Liver (tissue), 9 donors: ENCODE data around the gene LINGO3. TPM values are rescaled to one million over a fixed set of nuclear protein-coding genes. Genes with fewer than 3 reads are reported as not detected.

Experiments
- DNase-seq: peaks from one replicate; pipeline ENCODE4 v3.0.0-alpha.2; 2017; ENCODE audit warnings: low spot score
- H3K27ac ChIP-seq, 2 donors: one replicate each; pipeline ENCODE4 v1.7.0; 2013; ENCODE audit warnings: inconsistent platforms in 2 of 2, low read length in 2 of 2, control low read depth in 1 of 2, low read depth in 1 of 2, mild to moderate bottlenecking in 1 of 2
- H3K27me3 ChIP-seq, 4 donors: one replicate each; pipeline versions ENCODE4 v1.6.1 to v1.7.0; 2013; ENCODE audit warnings: low read length in 3 of 4, inconsistent platforms in 1 of 4, mild to moderate bottlenecking in 1 of 4, moderate library complexity in 1 of 4; ENCODE audit not compliant: control insufficient read depth in 4 of 4, insufficient read depth in 4 of 4
- H3K36me3 ChIP-seq, 4 donors: one replicate each; pipeline versions ENCODE4 v1.6.1 to v1.7.0; 2013; ENCODE audit warnings: low read length in 3 of 4, mild to moderate bottlenecking in 3 of 4, low read depth in 1 of 4, moderate library complexity in 1 of 4; ENCODE audit not compliant: control insufficient read depth in 4 of 4, insufficient read depth in 3 of 4
- H3K4me1 ChIP-seq, 4 donors: one replicate each; pipeline versions ENCODE4 v1.6.1 to v1.7.0; 2013; ENCODE audit warnings: low read length in 3 of 4, mild to moderate bottlenecking in 3 of 4, moderate library complexity in 1 of 4; ENCODE audit not compliant: control insufficient read depth in 4 of 4, insufficient read depth in 4 of 4
- H3K4me3 ChIP-seq, 3 donors: one replicate each; pipeline versions ENCODE4 v1.6.1 to v1.7.0; 2013; ENCODE audit warnings: low read length in 3 of 3, control low read depth in 1 of 3, low read depth in 1 of 3, mild to moderate bottlenecking in 1 of 3
- H3K9ac ChIP-seq, 2 donors: one replicate each; pipeline ENCODE4 v1.7.0; 2013; ENCODE audit warnings: low read length in 2 of 2, mild to moderate bottlenecking in 2 of 2, moderate library complexity in 2 of 2, control low read depth in 1 of 2, low read depth in 1 of 2
- H3K9me3 ChIP-seq, 4 donors: one replicate each; pipeline versions ENCODE4 v1.6.1 to v1.7.0; 2013; ENCODE audit warnings: low read length in 3 of 4; ENCODE audit not compliant: control insufficient read depth in 4 of 4
- EGR1 ChIP-seq, 2 donors: IDR thresholded peaks; 2 replicates each; pipeline ENCODE4 v1.6.1; 2016 to 2018; ENCODE audit warnings: antibody characterized with exemption in 2 of 2, low read depth in 2 of 2
- FOXA1 ChIP-seq: IDR thresholded peaks from 2 replicates; pipeline ENCODE4 v1.6.1; 2016; ENCODE audit warnings: antibody characterized with exemption
- FOXA2 ChIP-seq: IDR thresholded peaks from 2 replicates; pipeline ENCODE4 v1.6.1; 2016; ENCODE audit warnings: antibody characterized with exemption
- GABPA ChIP-seq, 2 donors: IDR thresholded peaks in 1 of 2; conservative IDR thresholded peaks in 1 of 2; 2 replicates each; pipeline ENCODE4 v1.6.1; 2016; ENCODE audit warnings: antibody characterized with exemption in 2 of 2, mild to moderate bottlenecking in 1 of 2, moderate library complexity in 1 of 2
- HNF4A ChIP-seq, 2 donors: conservative IDR thresholded peaks; 2 replicates each; pipeline ENCODE4 v1.6.1; 2016; ENCODE audit warnings: antibody characterized with exemption in 2 of 2, mild to moderate bottlenecking in 2 of 2
- HNF4G ChIP-seq: IDR thresholded peaks from 2 replicates; pipeline ENCODE4 v1.6.1; 2016; ENCODE audit warnings: antibody characterized with exemption
- NR2F2 ChIP-seq: IDR thresholded peaks from 2 replicates; pipeline ENCODE4 v1.6.1; 2016; ENCODE audit warnings: antibody characterized with exemption
- RAD21 ChIP-seq, 2 donors: IDR thresholded peaks; 2 replicates each; pipeline ENCODE4 v1.6.1; 2016; ENCODE audit warnings: antibody characterized with exemption in 2 of 2, mild to moderate bottlenecking in 2 of 2
- SP1 ChIP-seq: IDR thresholded peaks from 2 replicates; pipeline ENCODE4 v1.6.1; 2018; ENCODE audit warnings: antibody characterized with exemption, mild to moderate bottlenecking
- TAF1 ChIP-seq: conservative IDR thresholded peaks from 2 replicates; pipeline ENCODE4 v1.6.1; 2016; ENCODE audit warnings: antibody characterized with exemption, mild to moderate bottlenecking
- YY1 ChIP-seq: IDR thresholded peaks from 2 replicates; pipeline ENCODE4 v1.6.1; 2016; ENCODE audit warnings: antibody characterized with exemption, mild to moderate bottlenecking
- WGBS: extraction: QIAGEN DNeasy Blood & Tissue Kit; methylation state at CpG from one replicate; pipeline ENCODE4 v1.1.7; 2013; 5-methylcytosine and 5-hydroxymethylcytosine counted together
- polyA plus RNA-seq, 2 donors: library from polyadenylated mRNA; stranded (reverse) in 1 of 2; unstranded in 1 of 2; fragments of 200-250 nt in 1 of 2; fragments of >200 nt in 1 of 2; fragmentation: Nextera tagmentation in 1 of 2; extraction: Ambion mirVana in 1 of 2; gene quantifications; one replicate each; pipeline versions ENCODE4 v1.2.1 to v1.2.3, GENCODE V29; 2013 to 2015
- total RNA-seq, 2 donors: library from RNA; depleted of rRNA; stranded (reverse); fragments of >200 nt; gene quantifications; one replicate each; pipeline ENCODE4 v1.2.3, GENCODE V29; 2014
- TF ChIP-seq, protein P1 (sequence below): IDR thresholded peaks from 2 replicates; pipeline ENCODE4 v1.6.1; 2016; ENCODE audit warnings: antibody characterized with exemption
- TF ChIP-seq, protein P2 (sequence below): IDR thresholded peaks from 2 replicates; pipeline ENCODE4 v1.6.1; 2016; ENCODE audit warnings: antibody characterized with exemption, mild to moderate bottlenecking
- TF ChIP-seq, protein P3 (sequence below): IDR thresholded peaks from 2 replicates; pipeline ENCODE4 v1.6.1; 2016; ENCODE audit warnings: antibody characterized with exemption
- TF ChIP-seq, protein P4 (sequence below): IDR thresholded peaks from 2 replicates; pipeline ENCODE4 v1.6.1; 2016; ENCODE audit warnings: antibody characterized with exemption
- donor health status: healthy.
- donor health status: healthy.
- donor health status: healthy.
- donor health status: healthy.
- donor health status: healthy.

The LINGO3 gene
- total and polyA plus RNA-seq, 4 donors, result 0.02 to 0.08 (median 0.07) TPM

DNA sequence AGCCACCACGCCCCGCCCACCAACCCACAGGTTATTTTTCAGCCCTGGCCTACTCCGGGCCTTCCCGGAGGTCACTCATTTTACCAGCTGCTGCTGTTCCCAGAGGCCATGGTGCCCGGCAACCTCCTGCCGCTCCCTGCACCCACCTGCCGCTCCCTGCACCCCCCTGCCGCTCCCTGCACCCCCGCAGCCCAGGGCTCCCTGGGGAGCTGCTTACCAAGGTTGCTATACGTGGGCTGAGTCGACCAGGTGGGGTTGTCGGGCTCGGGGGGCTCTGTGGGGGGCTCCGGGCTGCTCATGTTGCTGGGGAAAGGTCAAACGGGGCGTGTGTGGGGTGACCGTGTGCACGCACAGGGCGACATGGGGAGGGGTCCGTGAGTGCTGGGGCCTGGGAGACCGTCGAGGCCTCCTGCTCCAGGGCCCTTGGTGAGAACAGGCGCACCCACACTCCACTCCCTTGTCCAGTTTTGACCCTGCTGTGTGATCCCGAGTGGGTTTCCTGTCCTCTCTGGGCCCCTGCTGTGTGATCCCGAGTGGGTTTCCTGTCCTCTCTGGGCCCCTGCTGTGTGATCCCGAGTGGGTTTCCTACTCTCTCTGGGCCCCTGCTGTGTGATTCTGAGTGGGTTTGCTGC lies 27.2 kb downstream of the LINGO3 start:
- no peak for DNase-seq
- Histone ChIP-seq H3K27me3 (no peaks in the 10 kb centered on the region), H3K9me3 (no peaks in the 10 kb centered on the region), H3K4me3 (no peak overlapping the region), H3K4me1 (no peaks in the 10 kb centered on the region), H3K9ac (no peak overlapping the region), H3K27ac (no peak overlapping the region), H3K36me3 (no peaks in the 10 kb centered on the region)
- 75% methylated on average over 26 of the region's 26 CpGs for WGBS
- TF ChIP-seq TAF1, result no peak
- no peak for TF ChIP-seq HNF4A (conservative IDR thresholded peaks at IDR 0.05)
- no peak for TF ChIP-seq NR2F2
- TF ChIP-seq, protein P1, sequence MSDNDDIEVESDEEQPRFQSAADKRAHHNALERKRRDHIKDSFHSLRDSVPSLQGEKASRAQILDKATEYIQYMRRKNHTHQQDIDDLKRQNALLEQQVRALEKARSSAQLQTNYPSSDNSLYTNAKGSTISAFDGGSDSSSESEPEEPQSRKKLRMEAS, result no peak
- TF ChIP-seq, protein P2, sequence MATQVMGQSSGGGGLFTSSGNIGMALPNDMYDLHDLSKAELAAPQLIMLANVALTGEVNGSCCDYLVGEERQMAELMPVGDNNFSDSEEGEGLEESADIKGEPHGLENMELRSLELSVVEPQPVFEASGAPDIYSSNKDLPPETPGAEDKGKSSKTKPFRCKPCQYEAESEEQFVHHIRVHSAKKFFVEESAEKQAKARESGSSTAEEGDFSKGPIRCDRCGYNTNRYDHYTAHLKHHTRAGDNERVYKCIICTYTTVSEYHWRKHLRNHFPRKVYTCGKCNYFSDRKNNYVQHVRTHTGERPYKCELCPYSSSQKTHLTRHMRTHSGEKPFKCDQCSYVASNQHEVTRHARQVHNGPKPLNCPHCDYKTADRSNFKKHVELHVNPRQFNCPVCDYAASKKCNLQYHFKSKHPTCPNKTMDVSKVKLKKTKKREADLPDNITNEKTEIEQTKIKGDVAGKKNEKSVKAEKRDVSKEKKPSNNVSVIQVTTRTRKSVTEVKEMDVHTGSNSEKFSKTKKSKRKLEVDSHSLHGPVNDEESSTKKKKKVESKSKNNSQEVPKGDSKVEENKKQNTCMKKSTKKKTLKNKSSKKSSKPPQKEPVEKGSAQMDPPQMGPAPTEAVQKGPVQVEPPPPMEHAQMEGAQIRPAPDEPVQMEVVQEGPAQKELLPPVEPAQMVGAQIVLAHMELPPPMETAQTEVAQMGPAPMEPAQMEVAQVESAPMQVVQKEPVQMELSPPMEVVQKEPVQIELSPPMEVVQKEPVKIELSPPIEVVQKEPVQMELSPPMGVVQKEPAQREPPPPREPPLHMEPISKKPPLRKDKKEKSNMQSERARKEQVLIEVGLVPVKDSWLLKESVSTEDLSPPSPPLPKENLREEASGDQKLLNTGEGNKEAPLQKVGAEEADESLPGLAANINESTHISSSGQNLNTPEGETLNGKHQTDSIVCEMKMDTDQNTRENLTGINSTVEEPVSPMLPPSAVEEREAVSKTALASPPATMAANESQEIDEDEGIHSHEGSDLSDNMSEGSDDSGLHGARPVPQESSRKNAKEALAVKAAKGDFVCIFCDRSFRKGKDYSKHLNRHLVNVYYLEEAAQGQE, result no peak
- TF ChIP-seq FOXA2, result no peak
- TF ChIP-seq, protein P3, sequence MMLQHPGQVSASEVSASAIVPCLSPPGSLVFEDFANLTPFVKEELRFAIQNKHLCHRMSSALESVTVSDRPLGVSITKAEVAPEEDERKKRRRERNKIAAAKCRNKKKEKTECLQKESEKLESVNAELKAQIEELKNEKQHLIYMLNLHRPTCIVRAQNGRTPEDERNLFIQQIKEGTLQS, result no peak
- no peak for TF ChIP-seq GABPA (IDR thresholded peaks at IDR 0.05 in 1 of 2, conservative IDR thresholded peaks at IDR 0.05 in 1 of 2)
- TF ChIP-seq HNF4G, result no peak
- no peak for TF ChIP-seq YY1
- no peak for TF ChIP-seq FOXA1
- TF ChIP-seq RAD21 (IDR thresholded peaks at IDR 0.05), result no peak
- TF ChIP-seq, protein P4, sequence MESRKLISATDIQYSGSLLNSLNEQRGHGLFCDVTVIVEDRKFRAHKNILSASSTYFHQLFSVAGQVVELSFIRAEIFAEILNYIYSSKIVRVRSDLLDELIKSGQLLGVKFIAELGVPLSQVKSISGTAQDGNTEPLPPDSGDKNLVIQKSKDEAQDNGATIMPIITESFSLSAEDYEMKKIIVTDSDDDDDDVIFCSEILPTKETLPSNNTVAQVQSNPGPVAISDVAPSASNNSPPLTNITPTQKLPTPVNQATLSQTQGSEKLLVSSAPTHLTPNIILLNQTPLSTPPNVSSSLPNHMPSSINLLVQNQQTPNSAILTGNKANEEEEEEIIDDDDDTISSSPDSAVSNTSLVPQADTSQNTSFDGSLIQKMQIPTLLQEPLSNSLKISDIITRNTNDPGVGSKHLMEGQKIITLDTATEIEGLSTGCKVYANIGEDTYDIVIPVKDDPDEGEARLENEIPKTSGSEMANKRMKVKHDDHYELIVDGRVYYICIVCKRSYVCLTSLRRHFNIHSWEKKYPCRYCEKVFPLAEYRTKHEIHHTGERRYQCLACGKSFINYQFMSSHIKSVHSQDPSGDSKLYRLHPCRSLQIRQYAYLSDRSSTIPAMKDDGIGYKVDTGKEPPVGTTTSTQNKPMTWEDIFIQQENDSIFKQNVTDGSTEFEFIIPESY, result no peak

DNA sequence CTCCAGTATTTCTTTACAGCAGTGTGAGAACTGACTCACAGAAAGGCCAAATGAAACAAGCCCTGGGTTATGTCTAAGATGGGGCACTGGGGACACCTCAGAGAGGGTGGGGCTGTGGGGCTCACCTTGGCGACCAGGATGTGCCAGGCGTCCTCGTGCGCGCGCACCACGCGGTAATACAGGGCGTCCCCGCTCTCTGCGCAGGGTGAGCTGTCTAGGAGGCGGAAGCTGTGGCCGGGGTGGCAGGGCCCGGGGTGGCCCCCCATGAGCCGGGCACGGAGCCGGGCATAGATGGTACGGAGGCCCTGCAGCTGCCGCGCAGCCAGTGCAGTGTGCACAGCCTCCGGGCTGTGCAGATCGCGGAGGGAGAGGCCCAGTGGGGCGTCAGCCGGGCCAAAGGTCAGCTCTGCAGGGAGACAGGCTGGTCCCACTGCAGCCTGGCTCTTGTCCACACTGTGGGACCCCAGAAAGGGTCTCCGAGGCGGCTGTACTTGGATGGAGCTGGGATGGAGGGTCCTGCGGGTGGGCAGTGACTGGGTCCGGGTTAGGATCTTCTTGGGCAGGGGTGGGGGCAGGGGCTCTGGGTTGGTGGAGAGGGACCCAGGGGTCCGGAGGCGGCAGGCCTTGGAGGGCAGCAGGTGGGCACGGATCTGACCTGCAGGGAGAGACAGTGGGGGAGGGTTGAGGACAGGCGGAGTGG lies 29.3 kb downstream of the LINGO3 start:
- Histone ChIP-seq H3K9me3 (no peaks in the 10 kb centered on the region), H3K4me1 (peaks cover 2 to 14% (median 8%) of the 10 kb centered on the region in 4 donors), H3K9ac (no peak overlapping the region), H3K27me3 (no peaks in the 10 kb centered on the region), H3K4me3 (no peak overlapping the region), H3K36me3 (no peaks in the 10 kb centered on the region), H3K27ac (no peak overlapping the region)
- 78% methylated on average over 33 of the region's 33 CpGs for WGBS
- no peak for DNase-seq
- no peak for TF ChIP-seq YY1
- TF ChIP-seq NR2F2, result no peak
- no peak for TF ChIP-seq HNF4G
- no peak for TF ChIP-seq SP1
- TF ChIP-seq, protein P3, result no peak
- TF ChIP-seq, protein P1, result no peak
- no peak for TF ChIP-seq HNF4A (conservative IDR thresholded peaks at IDR 0.05)
- TF ChIP-seq EGR1 (IDR thresholded peaks at IDR 0.05; ENCODE audit: low read depth in 2 of 2), result no peak
- TF ChIP-seq TAF1, result no peak
- TF ChIP-seq, protein P4, result no peak
- TF ChIP-seq, protein P2, result no peak
- TF ChIP-seq GABPA (IDR thresholded peaks at IDR 0.05 in 1 of 2, conservative IDR thresholded peaks at IDR 0.05 in 1 of 2), result no peak
